Measurements from ENCODE around the gene OPTC.
"Not testable (repeated sequence)": the region's sequence is repeated elsewhere in the genome, so short reads cannot be mapped to it uniquely, and the experiment has no call there.

Gene OPTC

DNA sequence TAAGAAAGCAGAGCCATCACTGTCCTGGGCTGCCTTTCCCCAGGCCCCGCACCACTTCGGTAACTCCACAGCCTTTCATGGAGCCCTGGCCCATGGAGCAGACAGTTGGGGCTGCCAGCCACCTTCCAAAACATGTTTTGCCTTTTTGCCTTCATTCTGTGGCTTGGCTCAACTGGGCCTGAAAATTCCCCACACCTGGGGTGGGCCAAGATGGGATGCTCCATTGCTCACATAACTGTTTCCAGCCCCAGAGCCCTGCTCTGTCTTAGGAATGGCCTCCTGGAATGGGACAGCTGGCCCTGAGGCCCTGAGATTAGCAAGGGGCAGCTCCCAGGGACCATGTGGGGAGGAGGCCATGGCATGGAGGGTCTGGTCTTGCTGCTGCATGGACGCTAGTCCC, 29.2 kb upstream of the OPTC start:
- TF ChIP-seq, protein P1, sequence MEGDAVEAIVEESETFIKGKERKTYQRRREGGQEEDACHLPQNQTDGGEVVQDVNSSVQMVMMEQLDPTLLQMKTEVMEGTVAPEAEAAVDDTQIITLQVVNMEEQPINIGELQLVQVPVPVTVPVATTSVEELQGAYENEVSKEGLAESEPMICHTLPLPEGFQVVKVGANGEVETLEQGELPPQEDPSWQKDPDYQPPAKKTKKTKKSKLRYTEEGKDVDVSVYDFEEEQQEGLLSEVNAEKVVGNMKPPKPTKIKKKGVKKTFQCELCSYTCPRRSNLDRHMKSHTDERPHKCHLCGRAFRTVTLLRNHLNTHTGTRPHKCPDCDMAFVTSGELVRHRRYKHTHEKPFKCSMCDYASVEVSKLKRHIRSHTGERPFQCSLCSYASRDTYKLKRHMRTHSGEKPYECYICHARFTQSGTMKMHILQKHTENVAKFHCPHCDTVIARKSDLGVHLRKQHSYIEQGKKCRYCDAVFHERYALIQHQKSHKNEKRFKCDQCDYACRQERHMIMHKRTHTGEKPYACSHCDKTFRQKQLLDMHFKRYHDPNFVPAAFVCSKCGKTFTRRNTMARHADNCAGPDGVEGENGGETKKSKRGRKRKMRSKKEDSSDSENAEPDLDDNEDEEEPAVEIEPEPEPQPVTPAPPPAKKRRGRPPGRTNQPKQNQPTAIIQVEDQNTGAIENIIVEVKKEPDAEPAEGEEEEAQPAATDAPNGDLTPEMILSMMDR (IDR thresholded peaks at IDR 0.05; ENCODE audit: low read depth, low read length, missing control alignments): no peak
- DNase-seq (ENCODE audit: extremely low read depth, low read depth): no peak

GRCh38 chr1:203465146-203465798, 28.7 kb upstream of the OPTC start:
- TF ChIP-seq, protein P1 (IDR thresholded peaks at IDR 0.05; ENCODE audit: low read depth, low read length, missing control alignments): no peak
- no peak for DNase-seq (ENCODE audit: extremely low read depth, low read depth)
- no peak overlapping the region for H3K4me3 ChIP-seq (replicated peaks; ENCODE audit: low read depth, low read length)

More for the DNA sequence above, 29.2 kb upstream of the OPTC start:
- H3K4me3 ChIP-seq (replicated peaks; ENCODE audit: low read depth, low read length): no peak overlapping the region

DNA sequence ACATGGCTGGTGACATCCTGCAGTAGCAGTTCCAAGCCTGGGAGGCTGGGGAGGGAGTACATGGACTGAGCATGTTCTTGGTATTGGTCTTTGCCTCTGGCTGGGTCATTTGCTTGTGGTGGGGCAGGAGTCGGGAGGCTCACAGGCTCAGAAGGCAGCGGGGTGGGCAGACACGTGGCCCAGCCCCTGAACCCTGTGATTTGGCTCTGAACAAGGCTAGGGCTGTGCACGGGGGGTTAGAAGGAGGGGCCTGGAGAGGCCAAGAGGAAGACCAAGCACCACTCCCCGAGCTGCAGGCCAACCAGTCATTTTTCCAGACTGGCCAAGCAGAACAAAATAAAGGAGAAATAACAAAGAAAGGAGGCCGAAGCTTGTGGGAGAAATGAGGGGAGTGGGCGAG, 28.0 kb upstream of the OPTC start:
- TF ChIP-seq, protein P1 (IDR thresholded peaks at IDR 0.05; ENCODE audit: low read depth, low read length, missing control alignments): no peak
- no peak for DNase-seq (ENCODE audit: extremely low read depth, low read depth)
- H3K4me3 ChIP-seq (replicated peaks; ENCODE audit: low read depth, low read length): no peak overlapping the region

GRCh38 chr1:203466906-203467549, 26.9 kb upstream of the OPTC start:
- not testable (repeated sequence) for H3K4me3 ChIP-seq (replicated peaks; ENCODE audit: low read depth, low read length); DNase-seq (ENCODE audit: extremely low read depth, low read depth)

- TF ChIP-seq, protein P1 (IDR thresholded peaks at IDR 0.05; ENCODE audit: low read depth, low read length, missing control alignments): no peak
- DNase-seq (ENCODE audit: extremely low read depth, low read depth): no peak
- H3K4me3 ChIP-seq (replicated peaks; ENCODE audit: low read depth, low read length): no peak overlapping the region
Observed at GRCh38 chr1:203467550-203467921, 26.4 kb upstream of the OPTC start.

GRCh38 chr1:203468326-203468725, 25.6 kb upstream of the OPTC start:
- DNase-seq (ENCODE audit: extremely low read depth, low read depth): no peak
- H3K4me3 ChIP-seq (replicated peaks; ENCODE audit: low read depth, low read length): no peak overlapping the region
- TF ChIP-seq, protein P1 (IDR thresholded peaks at IDR 0.05; ENCODE audit: low read depth, low read length, missing control alignments): no peak

GRCh38 chr1:203470240-203470639, 23.7 kb upstream of the OPTC start:
- no peak for DNase-seq (ENCODE audit: extremely low read depth, low read depth)
- no peak overlapping the region for H3K4me3 ChIP-seq (replicated peaks; ENCODE audit: low read depth, low read length)
- TF ChIP-seq, protein P1 (IDR thresholded peaks at IDR 0.05; ENCODE audit: low read depth, low read length, missing control alignments): no peak
